Measurements from ENCODE around the gene ACAD9.
"Not testable (repeated sequence)": the region's sequence is repeated elsewhere in the genome, so short reads cannot be mapped to it uniquely, and the experiment has no call there.

The ACAD9 gene

DNA sequence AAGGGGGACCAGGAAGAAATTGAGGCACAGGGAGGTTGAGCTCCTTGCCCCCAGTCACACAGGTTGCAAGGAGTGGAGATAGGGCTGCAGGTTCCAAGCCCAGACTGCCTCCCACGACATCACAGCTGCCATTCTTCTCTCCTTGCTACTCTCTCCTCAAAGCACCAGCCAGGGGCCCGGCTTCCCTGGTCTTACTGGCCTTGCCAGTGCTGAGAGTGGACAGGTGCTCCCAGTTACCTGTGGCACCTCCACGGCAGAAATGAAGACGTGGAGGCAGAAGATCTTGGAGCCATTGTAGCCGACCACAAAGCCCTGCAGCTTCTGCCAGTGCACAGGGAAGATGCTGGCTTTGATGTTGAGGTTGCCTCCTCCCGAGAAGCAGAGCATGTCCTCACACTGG is 17.9 kb upstream of the ACAD9 start:
- DNase-seq (ENCODE audit: low read depth), result no peak

- DNase-seq (ENCODE audit: low read depth), result no peak
Observed at GRCh38 chr3:128863560-128863959, 15.9 kb upstream of the ACAD9 start.

DNA sequence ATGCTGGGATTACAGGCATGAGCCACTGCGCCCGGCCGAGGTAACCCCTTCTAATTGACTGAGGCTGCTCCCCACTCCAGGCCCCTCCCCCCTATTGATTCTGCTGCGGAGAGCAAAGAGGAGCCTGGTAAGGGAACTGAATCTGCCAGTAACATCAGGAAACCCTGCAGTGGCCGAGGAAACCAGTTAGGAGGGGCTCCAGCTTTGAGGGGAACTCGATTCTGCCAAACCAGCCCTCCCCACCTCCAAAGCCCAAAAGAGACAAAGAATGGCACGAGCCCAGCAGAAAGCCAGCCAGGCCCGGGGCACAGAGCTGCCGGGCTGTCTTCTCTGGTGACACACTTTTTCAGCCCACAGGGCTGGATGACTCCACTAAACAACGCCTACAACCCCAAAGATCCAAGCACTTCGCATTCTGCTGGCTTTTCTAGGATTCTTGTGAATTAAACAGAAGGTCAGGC is 15.0 kb upstream of the ACAD9 start:
- no peak for DNase-seq (ENCODE audit: low read depth)

DNA sequence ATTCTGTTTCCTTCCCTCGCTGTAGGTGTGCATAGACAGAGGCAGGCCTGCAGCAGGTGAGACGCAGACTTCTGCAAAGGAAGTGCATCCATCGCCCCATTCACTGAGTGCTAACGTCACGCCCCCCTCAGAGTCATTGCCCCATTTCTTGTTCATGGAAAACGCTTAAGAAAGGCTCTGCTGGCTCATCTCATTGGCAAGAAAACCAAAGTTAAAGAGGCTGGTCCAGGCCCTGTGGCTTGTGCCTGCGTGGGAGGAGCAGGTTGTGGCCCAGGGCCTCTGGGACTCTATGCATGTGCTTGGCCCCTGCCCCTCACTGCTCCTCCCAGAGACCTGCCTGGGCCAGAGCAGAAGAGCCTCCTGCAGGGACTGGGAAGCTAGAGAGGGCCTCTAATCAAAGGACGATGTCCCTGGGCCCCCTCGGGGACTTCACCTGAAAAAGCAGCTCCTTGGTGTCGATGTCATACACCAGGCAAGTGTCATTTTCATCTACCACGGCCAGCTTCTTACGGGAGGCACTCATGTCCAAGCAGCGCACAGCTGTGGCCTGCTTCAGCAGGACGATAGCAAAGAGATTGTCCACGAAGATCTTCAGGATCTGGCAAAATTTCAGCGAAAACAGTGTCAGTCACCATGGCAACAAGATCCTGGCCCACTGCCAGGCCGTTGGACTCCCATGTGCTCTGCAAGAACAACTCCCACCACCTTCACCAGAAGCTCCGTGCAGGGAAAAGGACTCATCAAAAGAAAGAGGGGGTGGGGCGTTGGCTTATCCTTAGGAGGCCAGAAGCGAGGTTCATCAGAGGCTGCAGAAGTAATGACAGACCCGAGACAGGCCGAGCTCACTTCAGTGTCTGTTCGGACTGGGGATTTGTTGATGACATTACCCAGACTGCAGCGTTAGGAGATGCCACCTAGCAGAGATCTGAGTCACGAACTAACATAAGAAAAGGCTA is 14.3 kb upstream of the ACAD9 start:
- DNase-seq (ENCODE audit: low read depth), result not testable (repeated sequence)

DNA sequence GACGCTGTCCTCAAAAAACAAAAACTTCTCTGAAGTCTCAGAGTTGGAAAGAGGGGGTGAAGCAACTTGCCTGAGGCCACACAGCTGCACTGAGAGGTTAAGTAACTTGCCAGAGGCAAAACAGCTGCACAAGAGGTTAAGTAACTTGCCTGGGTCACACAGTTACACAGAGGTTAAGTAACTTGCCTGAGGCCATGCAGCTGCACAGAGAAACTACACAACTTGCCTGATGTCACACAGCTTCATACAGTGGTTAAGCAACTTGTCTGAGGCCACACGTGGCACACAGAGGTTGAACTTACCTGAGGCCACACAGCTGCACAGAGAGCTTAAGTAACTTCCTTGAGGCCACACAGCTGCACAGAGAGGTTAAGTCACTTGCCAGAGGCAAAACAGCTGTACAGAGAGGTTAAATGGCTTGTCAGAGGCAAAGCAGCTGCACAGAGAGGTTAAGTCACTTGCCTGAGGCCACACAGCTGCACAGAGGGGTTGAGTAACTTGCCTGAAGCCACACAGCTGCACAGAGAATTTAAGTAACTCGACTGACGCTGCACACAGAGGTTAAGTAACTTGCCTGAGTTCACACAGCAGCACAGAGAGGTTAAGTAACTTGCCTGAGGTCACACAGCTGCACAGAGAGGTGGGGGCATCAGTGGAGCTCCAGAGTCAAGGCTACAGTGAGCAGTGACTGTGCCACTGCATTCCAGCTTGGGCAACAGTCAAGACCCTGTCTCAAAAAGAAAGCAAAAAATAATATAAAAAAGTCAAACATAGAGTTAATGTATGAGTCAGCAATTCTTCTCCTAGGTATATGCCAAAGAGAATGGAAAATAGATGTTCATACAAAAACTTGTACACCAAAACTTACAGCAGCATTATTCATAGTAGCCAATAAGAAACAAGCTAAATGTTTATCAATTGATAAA is 12.0 kb upstream of the ACAD9 start:
- DNase-seq (ENCODE audit: low read depth), result no peak

GRCh38 chr3:128870347-128870746 is 9.1 kb upstream of the ACAD9 start:
- no peak for DNase-seq (ENCODE audit: low read depth)

- no peak for DNase-seq (ENCODE audit: low read depth)
Observed at GRCh38 chr3:128872282-128872681, 7.1 kb upstream of the ACAD9 start.

- no peak for DNase-seq (ENCODE audit: low read depth)
Observed at GRCh38 chr3:128872744-128873143, 6.7 kb upstream of the ACAD9 start.

GRCh38 chr3:128873244-128874022 is 6.0 kb upstream of the ACAD9 start:
- no peak for DNase-seq (ENCODE audit: low read depth)

- DNase-seq (ENCODE audit: low read depth), result no peak
Observed at GRCh38 chr3:128874481-128875180, 4.8 kb upstream of the ACAD9 start.

DNA sequence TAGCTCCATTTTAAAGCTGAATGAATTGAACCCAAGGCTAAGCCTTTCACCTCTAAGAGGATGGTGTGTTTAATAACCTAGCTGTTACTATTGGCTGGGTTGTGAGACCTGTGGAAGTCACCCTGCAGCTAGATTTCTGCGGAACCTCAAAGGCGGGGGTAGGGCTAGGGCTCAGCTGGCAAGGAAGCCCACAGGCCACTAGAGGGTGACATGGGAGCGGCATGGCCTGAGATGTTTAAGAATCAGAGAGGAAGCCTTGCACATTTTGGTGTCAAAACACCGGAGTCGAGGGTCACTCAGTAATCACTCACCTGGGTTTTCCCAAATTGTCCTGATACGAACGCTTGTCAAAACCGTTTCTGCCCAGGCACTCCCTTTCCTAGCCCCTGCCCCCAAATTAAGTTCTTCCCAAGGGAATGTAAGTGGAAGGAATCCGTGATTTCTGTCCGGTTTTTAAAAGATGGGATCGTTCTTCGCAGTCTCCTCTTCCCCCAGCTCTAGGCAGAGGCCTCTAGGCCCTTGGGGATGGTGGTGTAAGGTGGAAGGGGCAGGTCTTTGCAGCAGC is 3.8 kb upstream of the ACAD9 start:
- peak; percentile 42 for DNase-seq (ENCODE audit: low read depth)

- no peak for DNase-seq (ENCODE audit: low read depth)
Observed at GRCh38 chr3:128878011-128878457, 1.4 kb upstream of the ACAD9 start.

GRCh38 chr3:128878556-128879124 is 780 bp upstream of the ACAD9 start:
- no peak for DNase-seq (ENCODE audit: low read depth)

GRCh38 chr3:128879991-128880390 is 571 bp downstream of the ACAD9 start:
- DNase-seq (ENCODE audit: low read depth), result no peak

- not testable (repeated sequence) for DNase-seq (ENCODE audit: low read depth)
Observed at GRCh38 chr3:128880455-128880854, 1.0 kb downstream of the ACAD9 start.

- no peak for DNase-seq (ENCODE audit: low read depth)
Observed at GRCh38 chr3:128881576-128881975, 2.2 kb downstream of the ACAD9 start.

GRCh38 chr3:128882719-128883118 is 3.3 kb downstream of the ACAD9 start:
- no peak for DNase-seq (ENCODE audit: low read depth)

DNA sequence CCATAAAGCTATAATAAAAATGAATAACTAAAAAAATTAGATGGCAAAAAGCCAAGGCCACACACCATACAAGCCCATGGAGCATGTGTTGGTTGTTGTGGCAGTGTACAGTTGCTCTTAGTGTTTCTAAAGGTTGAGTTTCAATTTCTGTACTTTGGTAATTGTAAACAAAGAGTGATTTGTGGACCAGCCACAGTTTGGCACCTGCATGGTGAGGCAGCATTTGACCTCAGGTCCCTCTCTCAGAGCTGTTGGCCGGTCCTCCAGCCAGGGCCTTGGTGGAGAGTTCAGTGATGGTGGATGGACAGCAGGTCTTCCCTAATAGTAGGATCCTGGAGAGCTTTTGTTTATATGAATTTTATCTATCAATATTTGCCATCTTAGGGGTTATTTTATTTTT is 5.6 kb downstream of the ACAD9 start:
- no peak for DNase-seq (ENCODE audit: low read depth)

GRCh38 chr3:128889139-128889894 is 9.9 kb downstream of the ACAD9 start:
- DNase-seq (ENCODE audit: low read depth), result no peak

All from T follicular helper cell (primary cell).